Aorta (tissue), 5 donors: Measurements from ENCODE around the gene ITGB1BP1. TPM values are rescaled to one million over a fixed set of nuclear protein-coding genes. Genes with fewer than 3 reads are reported as not detected.
A peak's percentile ranks its signal among the peaks of the same experiment; 100 is the strongest.

Experiments used
- ATAC-seq: fragments of 200-7000 bp; cut with Tn5 transposase; one replicate; pipeline ENCODE4 v1.9.1; 2022; ENCODE audit warnings: moderate library complexity; ENCODE audit not compliant: low FRiP score
- DNase-seq, 2 donors: peaks; one replicate each; pipeline ENCODE4 v3.0.0-alpha.2; 2020
- H3K27ac ChIP-seq, 2 donors: one replicate each; pipeline ENCODE4 v1.5.1; 2013; ENCODE audit warnings: low read length in 2 of 2, mild to moderate bottlenecking in 2 of 2, moderate library complexity in 2 of 2, control low read depth in 1 of 2, inconsistent platforms in 1 of 2, low read depth in 1 of 2
- H3K27me3 ChIP-seq, 2 donors: one replicate each; pipeline ENCODE4 v1.6.1; 2013; ENCODE audit warnings: control low read depth in 1 of 2, low read length in 1 of 2, mild to moderate bottlenecking in 1 of 2, moderate library complexity in 1 of 2; ENCODE audit not compliant: insufficient read depth in 2 of 2, control insufficient read depth in 1 of 2
- H3K36me3 ChIP-seq, 2 donors: one replicate each; pipeline ENCODE4 v1.6.1; 2013; ENCODE audit warnings: control low read depth in 1 of 2, low read length in 1 of 2, mild to moderate bottlenecking in 1 of 2; ENCODE audit not compliant: insufficient read depth in 2 of 2, control insufficient read depth in 1 of 2
- H3K4me1 ChIP-seq, 2 donors: one replicate each; pipeline ENCODE4 v1.6.1; 2013; ENCODE audit warnings: low read length in 2 of 2, control low read depth in 1 of 2, mild to moderate bottlenecking in 1 of 2, moderate library complexity in 1 of 2; ENCODE audit not compliant: insufficient read depth in 2 of 2, control insufficient read depth in 1 of 2
- H3K4me3 ChIP-seq, 2 donors: one replicate each; pipeline ENCODE4 v1.5.1; 2013; ENCODE audit warnings: low read length in 2 of 2, control low read depth in 1 of 2, mild to moderate bottlenecking in 1 of 2
- H3K9me3 ChIP-seq: one replicate; pipeline ENCODE4 v1.6.1; 2013; ENCODE audit warnings: mild to moderate bottlenecking, low read length; ENCODE audit not compliant: control insufficient read depth
- WGBS, 2 donors: extraction: QIAGEN DNeasy Blood & Tissue Kit; methylation state at CpG; one replicate each; pipeline ENCODE4 v1.1.7; 2013; 5-methylcytosine and 5-hydroxymethylcytosine counted together
- intact Hi-C, 2 donors: fragments of 100-400 bp; cut with DNase I; formaldehyde crosslinking; loops; one replicate each; pipeline versions ENCODE4 v1.14.2 to v1.15.0; 2022
- polyA plus RNA-seq, 2 donors: library from polyadenylated mRNA; stranded (reverse); fragments of 200-250 nt; gene quantifications; one replicate each; pipeline ENCODE4 v1.2.3, GENCODE V29; 2013
- total RNA-seq, 2 donors: library from RNA; stranded (reverse); fragmentation: NEBNext Ultra II Directional; extraction: Animal tissue kit (Norgen Biotek cat#: 25700); gene quantifications; one replicate each; pipeline ENCODE4 v1.2.1, GENCODE V29; 2021
- donor health status: healthy with polysubstance abuse.
- donor health status: Bipolar disorder and iron deficiency.
- donor health status: DM: no; HTN: no; CAD: no.
- donor health status: DM: no; HTN: no; CAD: no.
- donor health status: DM: yes; HTN: yes; CAD: no.

ITGB1BP1 gene
- total and polyA plus RNA-seq, 4 donors = 112 to 168 (median 136) TPM

DNA sequence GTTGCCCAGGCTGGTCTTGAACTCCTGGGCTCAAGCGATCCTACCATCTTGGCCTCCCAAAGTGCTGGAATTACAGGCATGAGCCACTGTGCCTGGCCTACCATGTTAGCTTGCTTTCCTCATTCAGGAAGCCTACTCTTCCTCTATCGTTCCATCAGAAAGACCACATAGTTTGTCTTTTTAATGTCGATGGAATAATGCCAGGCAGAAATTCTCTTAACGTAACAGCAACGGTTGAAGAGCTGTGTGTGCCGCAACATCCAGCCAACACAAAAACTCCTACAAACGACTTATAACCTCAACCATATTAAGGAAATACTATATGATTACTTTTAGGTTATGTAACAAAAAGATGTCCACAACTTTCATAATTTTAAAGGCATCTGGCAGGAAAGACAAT lies 10.5 kb downstream of the ITGB1BP1 start:
- Histone ChIP-seq H3K27ac (no peak overlapping the region), H3K36me3 (no peaks in the 10 kb centered on the region), H3K4me3 (no peak overlapping the region), H3K4me1 (no peaks in the 10 kb centered on the region), H3K9me3 (no peaks in the 10 kb centered on the region), H3K27me3 (no peaks in the 10 kb centered on the region)
- intact Hi-C loops = no loop called here
- WGBS, 2 donors = 71 to 78% methylated on average over 7 of the region's 7 CpGs
- ATAC-seq (no peak), DNase-seq (no peak)

DNA sequence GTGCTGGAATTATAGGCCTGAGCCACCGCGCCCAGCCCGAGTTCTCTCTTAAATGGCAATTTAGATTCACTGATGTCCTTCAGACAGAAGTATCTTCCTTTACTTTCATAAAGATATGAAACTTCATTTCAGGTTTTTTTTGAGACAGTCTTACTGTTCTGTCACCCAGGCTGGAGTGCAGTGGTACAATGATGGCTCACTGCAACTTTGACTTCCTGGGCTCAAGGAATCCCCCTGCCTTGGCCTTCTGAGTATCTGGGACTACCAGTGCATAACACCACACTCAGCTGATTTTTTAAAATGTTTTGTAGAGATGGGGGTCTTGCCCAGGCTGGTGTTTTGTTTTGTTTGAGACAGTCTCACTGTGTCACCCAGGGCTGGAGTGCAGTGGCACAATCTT lies 13.2 kb downstream of the ITGB1BP1 start:
- Histone ChIP-seq H3K27ac (no peak overlapping the region), H3K4me1 (no peaks in the 10 kb centered on the region), H3K36me3 (peaks cover 0 to 6% of the 10 kb centered on the region in 2 donors), H3K9me3 (no peaks in the 10 kb centered on the region), H3K4me3 (no peak overlapping the region), H3K27me3 (no peaks in the 10 kb centered on the region)
- ATAC-seq = no peak
- no peak for DNase-seq
- intact Hi-C loops = no loop called here
- WGBS, 2 donors = 98% methylated on average over 3 of the region's 3 CpGs

DNA sequence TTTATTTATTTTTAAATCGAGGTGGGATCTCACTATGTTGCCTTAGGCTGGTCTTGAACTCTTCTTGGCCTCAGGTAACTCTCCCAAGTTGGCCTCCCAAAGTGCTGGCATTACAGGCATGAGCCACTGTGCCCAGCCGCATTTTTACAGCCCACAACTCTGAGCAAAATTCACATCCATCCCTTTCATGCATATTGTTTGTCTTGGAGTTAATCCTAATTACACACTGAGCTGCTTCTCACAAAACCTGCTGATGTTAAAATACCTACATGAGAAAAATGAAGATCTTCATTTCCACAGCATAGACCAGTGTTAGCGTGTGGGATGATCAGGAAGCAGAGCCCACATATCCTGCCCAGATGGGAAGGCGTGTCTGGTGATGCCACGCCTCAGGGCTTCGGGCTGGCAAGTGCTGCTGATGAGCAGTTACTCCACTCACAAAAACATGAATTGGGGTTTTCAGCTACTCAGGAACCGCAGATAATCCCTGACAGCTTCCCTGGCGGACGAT lies 14.6 kb downstream of the ITGB1BP1 start:
- H3K9me3 ChIP-seq = no peaks in the 10 kb centered on the region
- peak overlapping the region in 1 of 2 donors; percentile 51 for H3K27ac ChIP-seq
- WGBS, 2 donors = 57 to 67% methylated on average over 9 of the region's 9 CpGs
- H3K27me3 ChIP-seq = no peaks in the 10 kb centered on the region
- ATAC-seq (no peak), DNase-seq (no peak)
- peaks cover 0 to 6% of the 10 kb centered on the region in 2 donors for H3K36me3 ChIP-seq
- intact Hi-C loops = no loop called here
- H3K4me3 ChIP-seq = no peak overlapping the region
- no peaks in the 10 kb centered on the region for H3K4me1 ChIP-seq

DNA sequence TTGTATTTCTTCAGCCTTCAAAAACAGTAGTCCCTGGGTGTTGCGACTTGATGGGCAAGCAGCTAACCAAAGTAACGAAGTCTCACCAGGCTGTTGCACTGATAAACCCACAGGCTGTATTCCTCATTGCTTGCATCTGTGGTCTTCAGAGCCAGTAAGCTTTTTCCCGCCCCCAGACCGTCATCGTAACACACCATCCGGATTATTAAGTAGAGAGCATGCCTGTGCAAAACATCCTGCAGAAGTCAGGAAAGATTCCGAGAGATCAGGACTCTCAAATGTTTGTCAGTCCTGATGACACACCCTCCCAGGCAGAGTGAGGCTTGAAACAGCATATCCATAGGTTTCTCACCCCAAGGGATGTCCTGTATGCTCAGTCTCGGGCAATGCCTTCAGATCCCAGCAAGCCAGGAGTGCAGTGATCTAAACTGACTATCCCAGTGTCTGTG lies 15.9 kb downstream of the ITGB1BP1 start:
- peaks cover 0 to 6% of the 10 kb centered on the region in 2 donors for H3K36me3 ChIP-seq
- H3K27me3 ChIP-seq = no peaks in the 10 kb centered on the region
- no peaks in the 10 kb centered on the region for H3K9me3 ChIP-seq
- no peaks in the 10 kb centered on the region for H3K4me1 ChIP-seq
- H3K4me3 ChIP-seq = no peak overlapping the region
- H3K27ac ChIP-seq = peak overlapping the region in 1 of 2 donors; percentile 59
- ATAC-seq = no peak
- intact Hi-C loops = no loop called here
- WGBS, 2 donors = 83% methylated on average over 8 of the region's 8 CpGs
- DNase-seq = no peak

DNA sequence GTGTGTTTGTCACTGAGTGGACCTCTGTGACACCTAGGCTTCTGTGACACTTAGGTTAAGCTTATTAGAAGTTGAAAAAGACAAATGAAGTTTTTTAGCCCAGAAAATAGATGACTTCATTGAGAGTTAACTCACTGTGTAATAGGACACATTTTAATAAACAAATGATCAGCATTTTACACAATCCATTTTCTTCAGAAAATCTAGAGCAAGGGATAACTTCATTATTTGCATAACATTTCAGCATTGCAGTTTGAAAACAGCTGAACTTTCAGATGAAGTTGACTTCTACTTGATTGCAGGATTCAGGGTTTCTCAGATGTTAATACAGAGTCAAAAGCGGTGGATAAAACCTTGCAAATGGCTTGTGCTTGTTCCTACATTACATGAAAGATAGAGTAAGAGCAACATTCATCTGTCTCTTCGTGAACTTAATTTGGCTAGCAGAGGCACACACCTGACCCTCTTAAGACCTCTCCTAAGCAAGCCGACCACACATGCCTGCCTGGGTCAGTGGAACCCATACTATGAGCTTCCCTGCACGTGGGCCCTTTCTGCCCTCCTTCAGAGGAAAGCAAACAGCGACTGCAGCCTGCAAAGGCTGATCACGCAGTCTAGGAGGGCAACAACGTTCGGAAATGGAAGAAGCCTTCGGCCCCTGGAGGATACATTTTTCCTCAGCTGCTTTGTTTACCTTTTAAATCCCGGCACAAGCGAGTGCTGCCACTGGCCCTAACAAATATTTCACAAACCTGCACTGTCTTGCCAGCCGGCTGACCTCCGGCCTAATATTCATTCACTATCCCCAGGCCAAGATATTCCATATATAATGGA lies 16.6 kb downstream of the ITGB1BP1 start:
- intact Hi-C loops = no loop called here
- Histone ChIP-seq H3K9me3 (no peaks in the 10 kb centered on the region), H3K27ac (no peak overlapping the region), H3K27me3 (no peaks in the 10 kb centered on the region), H3K4me3 (no peak overlapping the region), H3K36me3 (peaks cover 0 to 6% of the 10 kb centered on the region in 2 donors), H3K4me1 (no peaks in the 10 kb centered on the region)
- DNase-seq = no peak
- WGBS, 2 donors = 44 to 56% methylated on average over 13 of the region's 13 CpGs
- ATAC-seq = peak; percentile 7

DNA sequence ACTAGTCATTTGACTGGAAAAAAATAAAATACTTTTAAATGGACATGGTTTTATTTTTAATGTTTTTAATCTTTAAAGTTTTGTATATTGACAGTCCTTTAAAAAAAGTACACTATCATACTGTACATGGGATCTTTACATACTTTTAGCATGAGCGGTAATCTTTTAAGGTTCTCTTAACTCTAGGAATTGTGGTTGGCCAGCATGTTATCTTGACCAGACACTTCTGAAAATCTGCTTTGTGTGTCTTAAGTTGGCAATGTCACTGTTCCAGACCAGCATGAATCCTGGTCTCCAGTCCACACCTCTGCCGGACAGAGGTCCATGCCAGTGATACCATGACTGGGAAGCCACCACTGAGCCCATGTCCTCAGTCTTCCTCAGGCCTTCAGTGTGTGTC lies 17.7 kb downstream of the ITGB1BP1 start:
- Histone ChIP-seq H3K27me3 (no peaks in the 10 kb centered on the region), H3K9me3 (no peaks in the 10 kb centered on the region), H3K4me3 (no peak overlapping the region), H3K27ac (no peak overlapping the region), H3K36me3 (peaks cover 0 to 11% of the 10 kb centered on the region in 2 donors), H3K4me1 (no peaks in the 10 kb centered on the region)
- no peak for DNase-seq
- 87 to 92% methylated on average over 2 of the region's 2 CpGs for WGBS, 2 donors
- ATAC-seq = no peak
- intact Hi-C loops = no loop called here

DNA sequence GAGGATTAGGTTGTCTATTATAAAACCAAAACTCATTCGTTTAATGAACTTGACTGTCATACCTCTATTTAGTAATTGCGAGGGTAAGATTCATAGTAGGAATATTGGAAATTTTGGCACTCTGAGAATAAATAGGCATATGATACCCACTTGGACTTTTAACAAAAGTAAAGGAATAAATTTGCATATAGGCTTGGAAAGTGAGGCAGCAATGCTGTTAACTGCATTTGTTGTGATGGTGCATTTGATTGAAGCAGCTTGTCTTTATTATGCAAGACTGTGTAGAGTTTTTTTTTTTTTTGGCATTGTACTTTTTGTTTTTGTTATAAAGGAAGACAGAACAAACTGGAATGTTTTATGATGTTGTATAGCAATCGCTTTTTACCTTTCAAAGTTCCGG lies 18.9 kb downstream of the ITGB1BP1 start:
- intact Hi-C loops = no loop called here
- Histone ChIP-seq H3K27me3 (no peaks in the 10 kb centered on the region), H3K27ac (no peak overlapping the region), H3K4me1 (no peaks in the 10 kb centered on the region), H3K9me3 (no peaks in the 10 kb centered on the region), H3K36me3 (peaks cover 0 to 11% of the 10 kb centered on the region in 2 donors), H3K4me3 (no peak overlapping the region)
- ATAC-seq = no peak
- WGBS, 2 donors = 71 to 80% methylated on average over 4 of the region's 4 CpGs
- DNase-seq = no peak

DNA sequence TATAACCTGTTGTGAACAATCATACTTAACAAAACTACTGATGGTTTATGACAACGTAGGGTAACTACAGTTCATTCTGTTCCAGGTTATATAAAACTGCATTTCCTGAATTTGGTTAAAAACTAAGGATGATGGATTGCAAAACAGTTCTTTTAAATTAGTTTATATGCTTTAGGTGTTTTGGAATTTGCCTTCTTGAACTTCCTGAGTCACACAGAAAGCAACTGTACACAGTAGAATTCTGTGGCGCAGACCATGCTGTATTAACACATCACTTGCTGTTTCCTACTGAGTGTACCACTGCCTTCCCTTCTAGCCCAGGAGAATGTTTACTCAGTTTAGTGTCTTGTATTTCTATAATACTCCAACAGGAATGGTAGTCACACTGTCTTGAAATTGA lies 19.4 kb downstream of the ITGB1BP1 start:
- no peaks in the 10 kb centered on the region for H3K27me3 ChIP-seq
- H3K9me3 ChIP-seq = no peaks in the 10 kb centered on the region
- intact Hi-C loops = no loop called here
- no peak overlapping the region for H3K27ac ChIP-seq
- WGBS, 2 donors = 52 to 53% methylated on average over 2 of the region's 2 CpGs
- DNase-seq = no peak
- H3K4me3 ChIP-seq = no peak overlapping the region
- ATAC-seq = no peak
- H3K36me3 ChIP-seq = peaks cover 0 to 11% of the 10 kb centered on the region in 2 donors
- no peaks in the 10 kb centered on the region for H3K4me1 ChIP-seq
